ENCODE data around the gene IRAK4.

DNA sequence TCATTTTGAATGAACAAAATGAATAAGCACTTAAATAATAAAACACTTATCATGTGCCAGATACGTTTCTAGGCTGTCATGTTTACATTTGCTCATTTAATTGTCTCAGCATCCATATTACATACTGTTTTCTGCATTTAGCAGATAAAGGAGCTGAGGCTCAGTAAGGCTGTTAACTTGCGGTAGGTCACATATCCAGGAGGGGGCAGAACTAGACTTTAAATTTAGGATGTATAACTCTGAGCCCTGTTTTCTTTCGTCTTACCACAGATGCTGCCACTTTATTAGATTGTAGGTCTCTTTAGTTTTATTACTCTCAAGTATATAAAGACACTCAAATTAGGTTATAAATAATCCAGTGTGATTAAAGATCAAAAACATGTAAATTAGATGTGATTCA, 17.7 kb downstream of the IRAK4 start:
- TF ChIP-seq, protein P1, sequence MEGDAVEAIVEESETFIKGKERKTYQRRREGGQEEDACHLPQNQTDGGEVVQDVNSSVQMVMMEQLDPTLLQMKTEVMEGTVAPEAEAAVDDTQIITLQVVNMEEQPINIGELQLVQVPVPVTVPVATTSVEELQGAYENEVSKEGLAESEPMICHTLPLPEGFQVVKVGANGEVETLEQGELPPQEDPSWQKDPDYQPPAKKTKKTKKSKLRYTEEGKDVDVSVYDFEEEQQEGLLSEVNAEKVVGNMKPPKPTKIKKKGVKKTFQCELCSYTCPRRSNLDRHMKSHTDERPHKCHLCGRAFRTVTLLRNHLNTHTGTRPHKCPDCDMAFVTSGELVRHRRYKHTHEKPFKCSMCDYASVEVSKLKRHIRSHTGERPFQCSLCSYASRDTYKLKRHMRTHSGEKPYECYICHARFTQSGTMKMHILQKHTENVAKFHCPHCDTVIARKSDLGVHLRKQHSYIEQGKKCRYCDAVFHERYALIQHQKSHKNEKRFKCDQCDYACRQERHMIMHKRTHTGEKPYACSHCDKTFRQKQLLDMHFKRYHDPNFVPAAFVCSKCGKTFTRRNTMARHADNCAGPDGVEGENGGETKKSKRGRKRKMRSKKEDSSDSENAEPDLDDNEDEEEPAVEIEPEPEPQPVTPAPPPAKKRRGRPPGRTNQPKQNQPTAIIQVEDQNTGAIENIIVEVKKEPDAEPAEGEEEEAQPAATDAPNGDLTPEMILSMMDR (IDR thresholded peaks at IDR 0.05) = peak in 3 of 4 experiments; percentile 11 to 47 (median 33)
- TF ChIP-seq POLR2AphosphoS5 (IDR thresholded peaks at IDR 0.05) (no peak), POLR2A (IDR thresholded peaks at IDR 0.05) (no peak)

All from prostate gland (tissue), 2 donors.